ENCODE measurements around the gene ASPDH. TPM values are rescaled to one million over a fixed set of nuclear protein-coding genes. Genes with fewer than 3 reads are reported as not detected.
"Not testable (repeated sequence)": the region's sequence is repeated elsewhere in the genome, so short reads cannot be mapped to it uniquely, and the experiment has no call there.

Gene ASPDH
- total RNA-seq, 1 experiment from 2014 or later: not detected

- DNase-seq (ENCODE audit: low spot score): peak; percentile 62
Measured at GRCh38 chr19:50478901-50479715, 34.6 kb downstream of the ASPDH start.

GRCh38 chr19:50477751-50478515 lies 35.8 kb downstream of the ASPDH start:
- DNase-seq (ENCODE audit: low spot score): no peak

GRCh38 chr19:50476907-50477238 lies 36.8 kb downstream of the ASPDH start:
- DNase-seq (ENCODE audit: low spot score): no peak

GRCh38 chr19:50476224-50476906 lies 37.3 kb downstream of the ASPDH start, which contains the start of the genes EMC10 and GARIN5A:
Gene EMC10 (plus strand): TSS chr19:50476507. CDS start chr19:50476545, 38 bp downstream.
Gene GARIN5A (minus strand): TSS chr19:50476848. CDS start chr19:50476388, 460 bp downstream.
- peak; percentile 99 for DNase-seq (ENCODE audit: low spot score)

GRCh38 chr19:50475736-50476223 lies 37.9 kb downstream of the ASPDH start:
- DNase-seq (ENCODE audit: low spot score): no peak

- no peak for DNase-seq (ENCODE audit: low spot score)
Measured at GRCh38 chr19:50475101-50475568, 38.6 kb downstream of the ASPDH start.

GRCh38 chr19:50473336-50473735 lies 40.4 kb downstream of the ASPDH start:
- DNase-seq (ENCODE audit: low spot score): not testable (repeated sequence)

- DNase-seq (ENCODE audit: low spot score): no peak
Measured at GRCh38 chr19:50468818-50469217, 44.9 kb downstream of the ASPDH start.

- no peak for DNase-seq (ENCODE audit: low spot score)
Measured at GRCh38 chr19:50467566-50467965, 46.1 kb downstream of the ASPDH start.

GRCh38 chr19:50466706-50467039 lies 47.0 kb downstream of the ASPDH start:
- no peak for DNase-seq (ENCODE audit: low spot score)

- peak; percentile 58 for DNase-seq (ENCODE audit: low spot score)
Measured at GRCh38 chr19:50465986-50466705, 47.6 kb downstream of the ASPDH start.

- DNase-seq (ENCODE audit: low spot score): no peak
Measured at GRCh38 chr19:50465000-50465399, 48.7 kb downstream of the ASPDH start.

GRCh38 chr19:50464348-50464747 lies 49.4 kb downstream of the ASPDH start:
- no peak for DNase-seq (ENCODE audit: low spot score)

GRCh38 chr19:50462970-50463369 lies 50.7 kb downstream of the ASPDH start:
- no peak for DNase-seq (ENCODE audit: low spot score)

Other genes with a start within 250 kb of the ASPDH start
- 3.5 and 7.1 TPM in 2 replicates for gene KCNC3, start 184.5 kb downstream of the ASPDH start, total RNA-seq (2014; rRNA removed; shearing (Covaris generic))
- gene NAPSA, start 148.3 kb downstream of the ASPDH start, total RNA-seq (2014; rRNA removed; shearing (Covaris generic)): 0.08 and 1.2 TPM in 2 replicates
- 111 and 113 TPM in 2 replicates for gene NR1H2, start 137.5 kb downstream of the ASPDH start, total RNA-seq (2014; rRNA removed; shearing (Covaris generic))
- gene POLD1, start 129.6 kb downstream of the ASPDH start, total RNA-seq (2014; rRNA removed; shearing (Covaris generic)): 256 and 257 TPM in 2 replicates
- not detected in 2 replicates for gene SPIB, start 95.0 kb downstream of the ASPDH start, total RNA-seq (2014; rRNA removed; shearing (Covaris generic))
- 0.05 TPM in 1 of 2 replicates, not detected in the other for gene MYBPC2, start 81.0 kb downstream of the ASPDH start, total RNA-seq (2014; rRNA removed; shearing (Covaris generic))
- 324 and 336 TPM in 2 replicates for gene EMC10, start 37.4 kb downstream of the ASPDH start, total RNA-seq (2014; rRNA removed; shearing (Covaris generic))
- gene GARIN5A, start 37.1 kb downstream of the ASPDH start, total RNA-seq (2014; rRNA removed; shearing (Covaris generic)): 2.8 and 6.5 TPM in 2 replicates
- 89.2 and 92.5 TPM in 2 replicates for gene JOSD2, start 2.7 kb downstream of the ASPDH start, total RNA-seq (2014; rRNA removed; shearing (Covaris generic))
- not detected in 2 replicates for gene LRRC4B, start 54.5 kb upstream of the ASPDH start, total RNA-seq (2014; rRNA removed; shearing (Covaris generic))
- gene SYT3, start 126.0 kb upstream of the ASPDH start, total RNA-seq (2014; rRNA removed; shearing (Covaris generic)): not detected in 2 replicates
- gene C19orf81, start 135.5 kb upstream of the ASPDH start, total RNA-seq (2014; rRNA removed; shearing (Covaris generic)): not detected in 2 replicates
- not detected in 2 replicates for gene SHANK1, start 205.9 kb upstream of the ASPDH start, total RNA-seq (2014; rRNA removed; shearing (Covaris generic))
- gene CLEC11A, start 209.5 kb upstream of the ASPDH start, total RNA-seq (2014; rRNA removed; shearing (Covaris generic)): 3.5 and 4.0 TPM in 2 replicates

Data from HT-29 (cell line).